Esophagus squamous epithelium (tissue), 5 donors: ENCODE data around the gene BCL2L1. TPM values are rescaled to one million over a fixed set of nuclear protein-coding genes. Genes with fewer than 3 reads are reported as not detected.

Source experiments
- DNase-seq: peaks from one replicate; lab custom pipeline; 2025; lab: John Stamatoyannopoulos, UW
- H3K27ac ChIP-seq, 4 donors: fragments of 200-600 bp; sonication (generic); one replicate each; pipeline ENCODE4 v1.5.1; 2016 to 2019; ENCODE audit warnings: mild to moderate bottlenecking in 1 of 4
- H3K27me3 ChIP-seq, 4 donors: fragments of 200-600 bp; sonication (generic); 1 replicate in 3 of 4; 2 replicates in 1 of 4; pipeline versions ENCODE4 v1.5.1 to v1.6.0; 2017 to 2021; ENCODE audit warnings: antibody characterized with exemption in 1 of 4
- H3K36me3 ChIP-seq, 3 donors: fragments of 200-600 bp; sonication (generic); one replicate each; pipeline ENCODE4 v1.5.1; 2016 to 2019
- H3K4me1 ChIP-seq, 3 donors: fragments of 200-600 bp; sonication (generic); one replicate each; pipeline ENCODE4 v1.5.1; 2017 to 2019
- H3K4me3 ChIP-seq, 4 donors: fragments of 200-600 bp; sonication (generic); 1 replicate in 3 of 4; 2 replicates in 1 of 4; pipeline ENCODE4 v1.5.1; 2016 to 2019; ENCODE audit warnings: mild to moderate bottlenecking in 2 of 4, moderate library complexity in 1 of 4
- H3K9me3 ChIP-seq, 3 donors: fragments of 200-600 bp; sonication (generic); one replicate each; pipeline ENCODE4 v1.5.1; 2016 to 2019
- POLR2A ChIP-seq, 4 donors: fragments of 450-650 bp; IDR thresholded peaks; one replicate each; pipeline ENCODE4 v1.6.1; 2017; ENCODE audit warnings: antibody characterized with exemption in 4 of 4, mild to moderate bottlenecking in 4 of 4, moderate library complexity in 3 of 4
- WGBS, 2 donors: methylation state at CpG; one replicate each; pipeline ENCODE4 v1.1.5; 2018; 5-methylcytosine and 5-hydroxymethylcytosine counted together
- intact Hi-C: fragments of 100-400 bp; cut with DNase I; formaldehyde crosslinking; loops from one replicate; pipeline ENCODE4 v1.15.0; 2022
- total RNA-seq, 4 donors: library from RNA; depleted of rRNA; stranded (reverse); fragments of >200 nt; gene quantifications; one replicate each; pipeline ENCODE4 v1.1.0, GENCODE V29; 2016
- TF ChIP-seq, protein P1 (sequence below), 6 experiments: fragments of 450-650 bp in 4 of 6; fragments of 200-600 bp in 2 of 6; sonication (generic) in 2 of 6; IDR thresholded peaks; one replicate each; pipeline ENCODE4 v1.5.1; 2016 to 2019; ENCODE audit warnings: antibody characterized with exemption in 6 of 6, mild to moderate bottlenecking in 4 of 6, moderate library complexity in 4 of 6
- donor health status: DM: yes; HTN: yes; CAD: no.

BCL2L1 gene
- total RNA-seq: 100 to 1,000 TPM in 1 of 4 donors, 10 to 100 TPM in 3; 65.4 to 105 (median 90.1) TPM

DNA sequence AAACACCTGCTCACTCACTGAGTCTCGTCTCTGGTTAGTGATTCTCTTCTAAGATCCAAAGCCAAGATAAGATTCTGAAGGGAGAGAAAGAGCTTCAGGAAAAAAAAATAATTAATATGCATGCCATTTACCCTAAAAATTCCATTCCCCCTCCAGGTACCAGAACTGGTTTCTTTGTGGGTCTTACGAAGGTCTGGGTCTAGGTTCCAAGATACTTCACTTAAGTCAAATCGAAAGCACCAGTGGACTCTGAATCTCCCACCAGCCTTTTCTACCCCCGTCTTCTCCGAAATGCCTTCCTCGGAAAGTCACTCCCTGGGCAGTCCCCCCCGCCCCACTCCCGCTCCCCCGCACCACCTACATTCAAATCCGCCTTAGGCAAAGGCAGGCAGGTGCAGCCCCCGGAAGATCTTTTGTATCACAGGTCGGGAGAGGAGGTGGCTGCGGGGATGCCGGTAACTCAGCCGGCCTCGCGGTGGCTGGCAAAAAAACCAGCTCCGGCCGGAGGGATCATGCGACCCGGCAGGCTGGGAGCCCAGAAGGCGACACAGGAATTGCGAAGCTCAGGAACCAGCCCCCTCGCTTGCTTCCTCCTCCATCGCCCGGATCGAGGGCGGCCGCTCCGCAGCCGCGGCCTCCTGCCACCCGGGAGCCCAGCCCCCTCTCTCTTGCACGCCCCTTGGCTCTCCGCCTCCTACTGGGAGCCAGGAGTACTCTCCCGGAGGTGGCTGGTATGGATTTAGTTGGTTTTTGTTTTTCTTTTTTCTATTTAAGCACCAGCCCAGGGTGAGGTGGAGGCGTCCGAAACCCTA lies at the start of gene BCL2L1:
Gene BCL2L1 (minus strand): TSS at position 612 of the 812 bp plus-strand sequence. CDS start 650 bp downstream, outside the sequence.
- Histone ChIP-seq H3K27ac (peak within 1 kb of the TSS; percentile 97 to 98 (median 98)), H3K9me3 (no peaks in the 10 kb centered on the region), H3K36me3 (peaks cover 0 to 6% (median 4%) of the 10 kb centered on the region in 3 donors), H3K27me3 (no peaks in the 10 kb centered on the region), H3K4me1 (peaks cover 38 to 56% (median 44%) of the 10 kb centered on the region in 3 donors), H3K4me3 (peak within 1 kb of the TSS; percentile 68 to 90 (median 80))
- 0 to 1% methylated on average over 16 to 19 of the region's 38 CpGs for WGBS, 2 donors
- TF ChIP-seq, protein P1, sequence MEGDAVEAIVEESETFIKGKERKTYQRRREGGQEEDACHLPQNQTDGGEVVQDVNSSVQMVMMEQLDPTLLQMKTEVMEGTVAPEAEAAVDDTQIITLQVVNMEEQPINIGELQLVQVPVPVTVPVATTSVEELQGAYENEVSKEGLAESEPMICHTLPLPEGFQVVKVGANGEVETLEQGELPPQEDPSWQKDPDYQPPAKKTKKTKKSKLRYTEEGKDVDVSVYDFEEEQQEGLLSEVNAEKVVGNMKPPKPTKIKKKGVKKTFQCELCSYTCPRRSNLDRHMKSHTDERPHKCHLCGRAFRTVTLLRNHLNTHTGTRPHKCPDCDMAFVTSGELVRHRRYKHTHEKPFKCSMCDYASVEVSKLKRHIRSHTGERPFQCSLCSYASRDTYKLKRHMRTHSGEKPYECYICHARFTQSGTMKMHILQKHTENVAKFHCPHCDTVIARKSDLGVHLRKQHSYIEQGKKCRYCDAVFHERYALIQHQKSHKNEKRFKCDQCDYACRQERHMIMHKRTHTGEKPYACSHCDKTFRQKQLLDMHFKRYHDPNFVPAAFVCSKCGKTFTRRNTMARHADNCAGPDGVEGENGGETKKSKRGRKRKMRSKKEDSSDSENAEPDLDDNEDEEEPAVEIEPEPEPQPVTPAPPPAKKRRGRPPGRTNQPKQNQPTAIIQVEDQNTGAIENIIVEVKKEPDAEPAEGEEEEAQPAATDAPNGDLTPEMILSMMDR (IDR thresholded peaks at IDR 0.05): peak in 5 of 6 experiments; percentile 55 to 94 (median 89)
- TF ChIP-seq POLR2A (IDR thresholded peaks at IDR 0.05): peak in 1 of 4 donors; percentile 77
- DNase-seq: no peak
- intact Hi-C loops: loop anchor here (5.0 to 10.0 kb wide), 2 partner anchors 60 to 158 kb away; no protein-coding TSS in a partner anchor

DNA sequence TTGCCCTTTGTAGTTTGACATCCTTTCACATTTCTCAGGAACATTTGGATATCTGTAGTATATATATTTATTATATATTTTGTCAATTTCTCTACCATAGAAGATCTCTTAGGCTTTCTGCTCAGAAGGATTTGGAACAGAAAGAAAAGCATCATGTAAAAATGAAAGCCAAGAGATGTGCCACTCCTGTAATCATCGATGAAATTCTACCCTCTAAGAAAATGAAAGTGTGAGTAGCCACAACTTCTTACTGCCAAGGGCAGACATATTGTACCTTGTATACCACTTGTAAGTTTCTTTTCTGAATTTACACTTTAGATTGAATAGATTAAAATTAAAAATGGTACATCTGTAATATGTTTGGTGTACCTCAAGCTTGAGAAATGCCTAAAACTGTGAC lies 47.6 kb upstream of the BCL2L1 start:
- no peaks in the 10 kb centered on the region for H3K9me3 ChIP-seq
- WGBS, 2 donors: 41 to 45% methylated on average over 1 of the region's 1 CpG
- H3K4me3 ChIP-seq: no peak overlapping the region
- no peak overlapping the region for H3K27ac ChIP-seq
- intact Hi-C loops: no loop called here
- no peaks in the 10 kb centered on the region for H3K27me3 ChIP-seq
- no peak for TF ChIP-seq POLR2A (IDR thresholded peaks at IDR 0.05)
- TF ChIP-seq, protein P1 (IDR thresholded peaks at IDR 0.05): no peak
- H3K36me3 ChIP-seq: peaks cover 0 to 7% (median 0%) of the 10 kb centered on the region in 3 donors
- no peak for DNase-seq
- peaks cover 0 to 4% (median 0%) of the 10 kb centered on the region in 3 donors for H3K4me1 ChIP-seq

DNA sequence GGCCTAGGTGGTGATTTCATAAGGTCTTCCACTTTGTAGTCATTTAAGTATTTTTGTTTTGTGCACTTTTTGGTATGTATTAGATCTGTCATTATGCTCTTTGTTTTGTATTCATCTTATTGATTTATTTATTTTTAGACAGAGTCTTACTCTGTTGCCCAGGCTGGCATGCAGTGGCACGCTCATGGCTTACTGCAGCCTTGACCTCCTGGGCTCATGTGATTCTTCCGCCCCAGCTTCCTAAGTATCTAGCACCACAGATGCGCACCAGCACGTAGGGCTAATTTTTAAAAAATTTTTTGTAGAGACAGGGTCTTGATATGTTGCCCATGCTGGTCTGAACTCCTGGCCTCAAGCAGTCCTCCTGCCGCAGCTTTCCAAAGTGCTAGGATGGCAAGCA lies 47.0 kb upstream of the BCL2L1 start:
- Histone ChIP-seq H3K4me3 (no peak overlapping the region), H3K36me3 (peaks cover 0 to 7% (median 0%) of the 10 kb centered on the region in 3 donors), H3K9me3 (no peaks in the 10 kb centered on the region), H3K27ac (no peak overlapping the region), H3K27me3 (no peaks in the 10 kb centered on the region), H3K4me1 (peaks cover 0 to 4% (median 0%) of the 10 kb centered on the region in 3 donors)
- intact Hi-C loops: no loop called here
- no peak for DNase-seq
- no peak for TF ChIP-seq POLR2A (IDR thresholded peaks at IDR 0.05)
- TF ChIP-seq, protein P1 (IDR thresholded peaks at IDR 0.05): no peak
- 84 to 91% methylated on average over 5 of the region's 5 CpGs for WGBS, 2 donors

DNA sequence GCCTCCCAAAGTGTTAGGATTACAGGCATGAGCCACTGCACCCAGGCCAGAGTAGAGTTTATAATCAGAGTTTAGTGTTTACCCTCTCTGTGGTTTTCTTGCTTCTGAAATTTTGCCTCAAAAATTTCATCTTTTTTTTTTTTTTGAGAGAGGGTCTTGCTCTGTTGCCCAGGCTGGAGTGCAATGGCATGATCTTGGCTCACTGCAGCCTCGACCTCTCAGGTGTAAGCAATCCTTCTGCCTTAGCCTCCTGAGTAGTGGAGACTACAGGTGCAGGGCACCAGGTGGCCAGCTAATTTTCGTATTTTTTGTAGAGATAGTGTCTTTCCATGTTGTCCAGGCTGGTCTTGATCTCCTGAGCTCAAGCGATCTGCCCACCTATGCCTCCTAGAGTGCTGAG lies 45.1 kb upstream of the BCL2L1 start:
- 100% methylated on average over 3 of the region's 3 CpGs for WGBS, 2 donors
- Histone ChIP-seq H3K9me3 (no peaks in the 10 kb centered on the region), H3K36me3 (peaks cover 0 to 7% (median 0%) of the 10 kb centered on the region in 3 donors), H3K4me3 (no peak overlapping the region), H3K4me1 (peaks cover 0 to 4% (median 0%) of the 10 kb centered on the region in 3 donors), H3K27ac (no peak overlapping the region), H3K27me3 (no peaks in the 10 kb centered on the region)
- DNase-seq: no peak
- TF ChIP-seq POLR2A (IDR thresholded peaks at IDR 0.05): no peak
- TF ChIP-seq, protein P1 (IDR thresholded peaks at IDR 0.05): no peak
- intact Hi-C loops: no loop called here
